Liver (tissue), 3 donors: Measurements from ENCODE around the gene TSC22D2.

ENCODE experiments used
- RAD21 ChIP-seq, 2 donors: IDR thresholded peaks; 2 replicates each; pipeline ENCODE4 v1.6.1; 2016; ENCODE audit warnings: antibody characterized with exemption in 2 of 2, mild to moderate bottlenecking in 2 of 2
- TF ChIP-seq, protein P1 (sequence below): fragments of 150-350 bp; IDR thresholded peaks from 2 replicates; pipeline ENCODE4 v1.5.1; 2017; ENCODE audit warnings: improper control_type of control experiment, low read depth, low read length; ENCODE audit not compliant: missing input control
- TF ChIP-seq, protein P2 (sequence below): IDR thresholded peaks from 2 replicates; pipeline ENCODE4 v1.6.1; 2016; ENCODE audit warnings: antibody characterized with exemption, mild to moderate bottlenecking
- donor health status: healthy.
- donor health status: healthy.

- TF ChIP-seq, protein P1, sequence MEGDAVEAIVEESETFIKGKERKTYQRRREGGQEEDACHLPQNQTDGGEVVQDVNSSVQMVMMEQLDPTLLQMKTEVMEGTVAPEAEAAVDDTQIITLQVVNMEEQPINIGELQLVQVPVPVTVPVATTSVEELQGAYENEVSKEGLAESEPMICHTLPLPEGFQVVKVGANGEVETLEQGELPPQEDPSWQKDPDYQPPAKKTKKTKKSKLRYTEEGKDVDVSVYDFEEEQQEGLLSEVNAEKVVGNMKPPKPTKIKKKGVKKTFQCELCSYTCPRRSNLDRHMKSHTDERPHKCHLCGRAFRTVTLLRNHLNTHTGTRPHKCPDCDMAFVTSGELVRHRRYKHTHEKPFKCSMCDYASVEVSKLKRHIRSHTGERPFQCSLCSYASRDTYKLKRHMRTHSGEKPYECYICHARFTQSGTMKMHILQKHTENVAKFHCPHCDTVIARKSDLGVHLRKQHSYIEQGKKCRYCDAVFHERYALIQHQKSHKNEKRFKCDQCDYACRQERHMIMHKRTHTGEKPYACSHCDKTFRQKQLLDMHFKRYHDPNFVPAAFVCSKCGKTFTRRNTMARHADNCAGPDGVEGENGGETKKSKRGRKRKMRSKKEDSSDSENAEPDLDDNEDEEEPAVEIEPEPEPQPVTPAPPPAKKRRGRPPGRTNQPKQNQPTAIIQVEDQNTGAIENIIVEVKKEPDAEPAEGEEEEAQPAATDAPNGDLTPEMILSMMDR: no peak
- no peak for TF ChIP-seq RAD21 (IDR thresholded peaks at IDR 0.05)
- TF ChIP-seq, protein P2, sequence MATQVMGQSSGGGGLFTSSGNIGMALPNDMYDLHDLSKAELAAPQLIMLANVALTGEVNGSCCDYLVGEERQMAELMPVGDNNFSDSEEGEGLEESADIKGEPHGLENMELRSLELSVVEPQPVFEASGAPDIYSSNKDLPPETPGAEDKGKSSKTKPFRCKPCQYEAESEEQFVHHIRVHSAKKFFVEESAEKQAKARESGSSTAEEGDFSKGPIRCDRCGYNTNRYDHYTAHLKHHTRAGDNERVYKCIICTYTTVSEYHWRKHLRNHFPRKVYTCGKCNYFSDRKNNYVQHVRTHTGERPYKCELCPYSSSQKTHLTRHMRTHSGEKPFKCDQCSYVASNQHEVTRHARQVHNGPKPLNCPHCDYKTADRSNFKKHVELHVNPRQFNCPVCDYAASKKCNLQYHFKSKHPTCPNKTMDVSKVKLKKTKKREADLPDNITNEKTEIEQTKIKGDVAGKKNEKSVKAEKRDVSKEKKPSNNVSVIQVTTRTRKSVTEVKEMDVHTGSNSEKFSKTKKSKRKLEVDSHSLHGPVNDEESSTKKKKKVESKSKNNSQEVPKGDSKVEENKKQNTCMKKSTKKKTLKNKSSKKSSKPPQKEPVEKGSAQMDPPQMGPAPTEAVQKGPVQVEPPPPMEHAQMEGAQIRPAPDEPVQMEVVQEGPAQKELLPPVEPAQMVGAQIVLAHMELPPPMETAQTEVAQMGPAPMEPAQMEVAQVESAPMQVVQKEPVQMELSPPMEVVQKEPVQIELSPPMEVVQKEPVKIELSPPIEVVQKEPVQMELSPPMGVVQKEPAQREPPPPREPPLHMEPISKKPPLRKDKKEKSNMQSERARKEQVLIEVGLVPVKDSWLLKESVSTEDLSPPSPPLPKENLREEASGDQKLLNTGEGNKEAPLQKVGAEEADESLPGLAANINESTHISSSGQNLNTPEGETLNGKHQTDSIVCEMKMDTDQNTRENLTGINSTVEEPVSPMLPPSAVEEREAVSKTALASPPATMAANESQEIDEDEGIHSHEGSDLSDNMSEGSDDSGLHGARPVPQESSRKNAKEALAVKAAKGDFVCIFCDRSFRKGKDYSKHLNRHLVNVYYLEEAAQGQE: no peak
These were observed 41.1 kb downstream of the TSC22D2 start for GRCh38 chr3:150449169-150449721.
